HG03060 (cell line): Measurements from ENCODE around the gene KCNAB1.
"Not testable (repeated sequence)": the region's sequence is repeated elsewhere in the genome, so short reads cannot be mapped to it uniquely, and the experiment has no call there.

Experiments used
- ATAC-seq: cut with Tn5 transposase; IDR thresholded peaks from one replicate; pipeline ENCODE4 v1.9.1; 2021; ENCODE audit warnings: low read depth, moderate number of reproducible peaks; ENCODE audit not compliant: unreplicated experiment

KCNAB1 gene

GRCh38 chr3:156256256-156256655, 135.9 kb downstream of the KCNAB1 start:
- ATAC-seq, result no peak

GRCh38 chr3:156256945-156257344, 136.6 kb downstream of the KCNAB1 start:
- ATAC-seq, result no peak

GRCh38 chr3:156258301-156258700, 137.9 kb downstream of the KCNAB1 start:
- ATAC-seq, result no peak

- ATAC-seq, result no peak
These were observed 139.5 kb downstream of the KCNAB1 start for GRCh38 chr3:156259896-156260295.

- ATAC-seq, result no peak
These were observed 140.0 kb downstream of the KCNAB1 start for GRCh38 chr3:156260331-156260730.

GRCh38 chr3:156264771-156265170, 144.4 kb downstream of the KCNAB1 start:
- no peak for ATAC-seq

- ATAC-seq, result no peak
These were observed 151.1 kb downstream of the KCNAB1 start for GRCh38 chr3:156271508-156271907.

GRCh38 chr3:156271995-156272719, 151.8 kb downstream of the KCNAB1 start:
- no peak for ATAC-seq

GRCh38 chr3:156273111-156273694, 152.8 kb downstream of the KCNAB1 start:
- ATAC-seq, result no peak

- no peak for ATAC-seq
These were observed 154.4 kb downstream of the KCNAB1 start for GRCh38 chr3:156274791-156275190.

- ATAC-seq, result not testable (repeated sequence)
These were observed 164.3 kb downstream of the KCNAB1 start for GRCh38 chr3:156284637-156285036.

- no peak for ATAC-seq
These were observed 165.2 kb downstream of the KCNAB1 start for GRCh38 chr3:156285626-156286025.

- no peak for ATAC-seq
These were observed 170.5 kb downstream of the KCNAB1 start for GRCh38 chr3:156290924-156291271.

GRCh38 chr3:156291272-156292123, 171.1 kb downstream of the KCNAB1 start:
- no peak for ATAC-seq

- ATAC-seq, result no peak
These were observed 173.2 kb downstream of the KCNAB1 start for GRCh38 chr3:156293566-156293965.

- no peak for ATAC-seq
These were observed 177.2 kb downstream of the KCNAB1 start for GRCh38 chr3:156297582-156297981.

- ATAC-seq, result no peak
These were observed 177.6 kb downstream of the KCNAB1 start for GRCh38 chr3:156298014-156298413.

- no peak for ATAC-seq
These were observed 178.6 kb downstream of the KCNAB1 start for GRCh38 chr3:156298938-156299337.

- no peak for ATAC-seq
These were observed 179.2 kb downstream of the KCNAB1 start for GRCh38 chr3:156299569-156299968.

GRCh38 chr3:156300371-156300770, 180.0 kb downstream of the KCNAB1 start:
- no peak for ATAC-seq
